Activated CD4-positive, CD25-positive, alpha-beta regulatory T cell treated with anti-CD3 and anti-CD28 coated beads, Interleukin-2, amount 50 U/mL, for 72 hours (primary cell): ENCODE measurements around the gene TIE1.

Experiments used
- DNase-seq: peaks from one replicate; pipeline ENCODE4 v3.0.0; 2021

The TIE1 gene

DNA sequence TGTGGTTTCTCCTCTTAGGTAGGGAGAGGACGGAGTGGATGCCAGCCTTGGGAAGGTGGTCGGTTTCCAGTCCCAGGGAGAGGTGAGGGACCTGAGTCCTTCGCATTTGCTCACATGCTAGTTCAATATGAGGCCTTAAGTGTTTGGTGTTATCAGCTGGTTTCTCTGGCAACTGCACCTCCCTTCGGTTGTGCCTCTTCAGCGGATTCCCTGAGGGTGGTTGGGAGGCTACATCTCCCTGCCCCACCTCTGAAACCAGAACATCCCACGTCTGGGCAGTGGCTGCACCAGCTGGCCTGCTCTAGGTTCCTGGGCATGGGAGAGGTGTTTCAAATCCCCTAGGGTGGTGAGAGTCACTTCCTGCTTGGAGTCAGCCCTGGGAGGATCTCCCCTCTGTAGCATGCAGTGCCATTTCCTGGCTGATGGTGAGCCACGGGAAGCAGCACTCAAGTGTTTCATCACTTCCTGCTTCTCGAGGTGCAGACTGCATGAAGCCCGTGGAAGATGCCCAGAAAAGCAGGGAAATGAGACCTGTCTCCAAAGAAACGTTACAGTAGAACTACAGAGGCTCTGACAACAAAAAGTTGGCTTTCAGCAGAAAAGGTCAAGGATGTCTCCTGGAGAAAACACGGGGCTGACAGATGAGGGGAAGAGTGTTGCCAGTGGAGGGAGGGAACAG lies 26.5 kb upstream of the TIE1 start:
- DNase-seq: no peak

DNA sequence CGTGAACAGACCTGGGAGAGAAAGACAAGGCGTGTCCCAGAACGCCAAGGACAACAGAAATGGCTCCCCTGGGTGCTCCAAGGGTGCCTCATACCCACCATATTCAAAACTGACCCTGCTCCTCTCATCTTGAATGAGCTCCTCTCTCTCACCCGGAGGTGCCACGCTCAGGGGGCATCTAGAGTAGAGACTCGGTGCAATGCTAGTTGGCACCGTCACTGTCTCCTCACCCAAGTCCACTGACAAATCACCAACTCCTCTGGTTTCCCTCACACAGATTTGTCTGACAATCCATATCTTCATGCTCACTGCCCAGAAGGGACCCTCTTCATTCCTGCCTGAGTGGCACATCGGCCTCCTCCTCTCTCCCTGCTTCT lies 26.0 kb upstream of the TIE1 start:
- DNase-seq: no peak

DNA sequence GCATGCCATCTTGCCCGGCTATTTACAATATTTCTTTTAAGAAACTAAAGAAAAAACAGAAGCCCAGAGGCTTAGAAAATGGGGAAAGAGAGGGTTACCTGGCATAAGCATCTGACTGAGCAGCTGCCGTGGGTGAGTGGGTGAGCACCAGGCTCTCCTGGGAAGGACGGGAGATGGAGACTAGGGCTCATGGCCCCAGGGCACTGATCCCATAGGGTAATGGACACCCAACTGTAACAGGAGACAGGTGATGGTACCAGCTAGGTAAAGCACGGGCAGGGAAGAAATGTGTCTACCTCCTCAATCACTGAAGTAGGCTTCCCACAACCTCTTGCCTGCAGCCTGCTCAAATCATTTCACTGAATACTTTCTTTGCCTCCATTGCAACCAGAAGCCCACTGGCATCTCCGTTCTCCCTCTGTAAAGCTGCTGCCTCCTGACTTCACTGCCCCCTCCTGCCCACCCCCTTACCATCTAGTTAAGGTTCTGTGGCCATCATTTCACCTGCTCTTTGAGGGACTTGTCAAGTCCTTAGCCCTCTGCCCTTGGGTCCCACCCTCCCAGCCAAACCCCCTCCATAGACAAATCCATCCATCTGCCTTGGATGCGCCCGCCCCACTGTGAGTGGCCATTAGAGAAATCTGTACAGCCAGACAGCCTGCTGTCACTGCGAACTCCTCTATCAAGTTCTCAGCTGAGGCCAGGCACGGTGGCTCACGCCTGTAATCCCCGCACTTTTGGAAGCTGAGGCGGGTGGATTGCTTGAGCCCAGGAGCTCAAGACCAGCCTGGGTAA lies 24.8 kb upstream of the TIE1 start:
- DNase-seq: no peak

DNA sequence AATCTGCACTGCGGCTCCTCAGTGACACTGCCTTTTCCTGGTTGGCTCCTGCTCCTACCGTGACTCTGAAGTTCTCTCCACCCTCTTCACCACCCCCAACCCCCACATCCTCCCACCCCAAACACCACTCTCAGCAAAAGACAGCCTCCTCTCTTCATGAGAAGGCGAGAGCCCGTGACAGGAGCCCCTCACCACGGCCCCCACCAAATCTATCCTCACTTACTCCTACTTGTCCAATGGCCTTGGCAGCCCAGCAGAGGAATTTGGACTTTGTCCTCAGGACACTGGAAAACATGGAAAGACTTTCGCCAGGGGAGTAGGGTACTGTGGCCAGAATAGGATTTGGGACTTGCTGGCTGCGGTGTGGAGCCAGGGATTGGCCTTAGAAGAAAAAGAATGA lies 24.1 kb upstream of the TIE1 start:
- DNase-seq: no peak

DNA sequence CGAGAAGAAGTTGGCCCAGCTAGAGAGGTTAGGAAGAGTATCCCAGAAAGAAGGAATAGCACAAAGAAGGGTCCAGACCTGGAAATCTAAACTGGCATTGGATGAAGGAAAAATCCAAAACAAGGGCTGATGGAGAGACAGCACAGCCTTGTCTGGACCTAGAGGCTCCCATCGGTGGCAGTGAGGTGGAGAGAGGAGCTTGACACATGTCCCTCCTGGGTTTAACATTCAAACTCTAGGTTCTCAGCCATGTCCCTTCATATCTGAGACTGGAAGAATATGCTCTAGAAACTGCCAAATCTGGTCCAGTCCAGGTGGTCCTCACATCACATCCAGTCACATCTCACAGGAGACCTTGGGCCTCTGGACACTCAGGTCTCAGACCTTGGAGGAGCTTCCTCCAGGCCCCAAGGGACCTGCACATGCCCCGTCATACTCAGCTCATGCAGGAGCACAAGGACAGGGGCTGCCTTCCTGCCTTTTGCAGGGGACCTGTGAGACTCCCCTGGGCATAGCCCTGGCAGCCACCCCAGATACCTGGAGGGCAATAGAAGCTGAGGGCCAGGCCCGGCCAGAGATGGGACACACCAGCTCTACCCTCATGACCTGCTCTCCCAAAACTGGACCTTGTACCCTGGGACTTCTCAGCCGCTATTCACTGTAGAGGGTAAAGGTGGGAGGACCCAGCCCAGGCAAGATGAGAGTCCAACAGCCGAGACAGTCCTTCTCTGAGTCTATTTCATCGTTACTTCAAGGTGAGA lies 23.5 kb upstream of the TIE1 start:
- no peak for DNase-seq

DNA sequence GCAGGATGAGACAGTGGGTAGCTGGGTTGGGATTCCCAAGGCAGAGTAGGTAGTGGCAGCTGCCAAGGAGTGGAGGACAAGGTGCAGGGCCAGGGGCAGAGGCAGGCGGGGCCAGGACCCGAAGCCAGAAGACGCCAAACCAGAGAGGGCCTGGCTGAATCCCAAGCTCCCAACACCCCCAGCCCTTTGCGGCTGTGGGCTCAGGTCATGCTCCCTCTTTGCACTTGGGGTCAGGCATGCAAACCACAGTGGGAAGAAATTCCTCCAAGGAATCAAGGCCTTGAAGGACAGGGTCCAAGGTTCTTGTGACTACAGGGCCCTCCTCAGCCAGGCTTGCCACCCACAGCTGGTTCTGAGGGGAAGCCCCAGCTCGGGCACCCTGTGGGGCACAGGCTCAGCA lies 21.6 kb upstream of the TIE1 start:
- DNase-seq: no peak

DNA sequence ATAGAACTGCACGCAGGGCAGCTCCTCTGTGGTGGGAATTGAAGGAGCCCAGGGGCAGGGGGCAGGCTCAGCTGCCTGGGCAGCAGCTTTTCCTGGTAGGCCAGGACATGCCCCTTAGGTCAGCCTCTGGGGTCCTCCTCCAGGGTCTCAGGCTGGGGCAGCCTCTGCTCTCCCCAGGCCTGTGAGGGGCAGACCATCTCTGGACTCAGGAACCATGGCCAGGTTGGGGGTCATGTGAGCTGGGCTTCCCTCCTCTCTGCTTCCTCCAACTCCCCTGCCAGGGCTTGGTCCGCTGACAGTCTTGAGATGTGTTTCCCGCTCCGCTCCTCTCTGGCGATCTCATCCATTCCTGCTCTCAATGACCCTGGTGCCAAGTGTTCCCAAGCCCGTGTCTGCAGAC lies 21.1 kb upstream of the TIE1 start:
- no peak for DNase-seq

DNA sequence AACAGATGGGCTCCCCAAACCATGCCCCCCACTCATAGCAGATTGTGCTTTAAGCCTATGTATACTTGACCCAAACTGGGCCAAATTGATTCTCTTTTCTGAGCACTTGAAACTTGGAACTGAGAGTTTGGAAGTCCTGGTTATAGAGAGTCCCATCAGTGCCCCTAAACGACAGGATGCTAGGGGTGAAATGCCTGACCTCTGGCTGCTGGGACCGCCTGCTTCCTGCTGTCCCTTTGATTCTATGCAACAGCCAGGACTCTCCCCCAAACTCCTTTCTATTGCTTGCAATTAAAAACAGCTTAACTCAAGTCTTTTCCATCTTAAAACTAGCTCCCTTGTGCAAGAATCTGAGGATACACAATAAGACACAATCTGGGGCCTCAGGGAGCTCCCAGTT lies 20.1 kb upstream of the TIE1 start:
- DNase-seq: no peak

DNA sequence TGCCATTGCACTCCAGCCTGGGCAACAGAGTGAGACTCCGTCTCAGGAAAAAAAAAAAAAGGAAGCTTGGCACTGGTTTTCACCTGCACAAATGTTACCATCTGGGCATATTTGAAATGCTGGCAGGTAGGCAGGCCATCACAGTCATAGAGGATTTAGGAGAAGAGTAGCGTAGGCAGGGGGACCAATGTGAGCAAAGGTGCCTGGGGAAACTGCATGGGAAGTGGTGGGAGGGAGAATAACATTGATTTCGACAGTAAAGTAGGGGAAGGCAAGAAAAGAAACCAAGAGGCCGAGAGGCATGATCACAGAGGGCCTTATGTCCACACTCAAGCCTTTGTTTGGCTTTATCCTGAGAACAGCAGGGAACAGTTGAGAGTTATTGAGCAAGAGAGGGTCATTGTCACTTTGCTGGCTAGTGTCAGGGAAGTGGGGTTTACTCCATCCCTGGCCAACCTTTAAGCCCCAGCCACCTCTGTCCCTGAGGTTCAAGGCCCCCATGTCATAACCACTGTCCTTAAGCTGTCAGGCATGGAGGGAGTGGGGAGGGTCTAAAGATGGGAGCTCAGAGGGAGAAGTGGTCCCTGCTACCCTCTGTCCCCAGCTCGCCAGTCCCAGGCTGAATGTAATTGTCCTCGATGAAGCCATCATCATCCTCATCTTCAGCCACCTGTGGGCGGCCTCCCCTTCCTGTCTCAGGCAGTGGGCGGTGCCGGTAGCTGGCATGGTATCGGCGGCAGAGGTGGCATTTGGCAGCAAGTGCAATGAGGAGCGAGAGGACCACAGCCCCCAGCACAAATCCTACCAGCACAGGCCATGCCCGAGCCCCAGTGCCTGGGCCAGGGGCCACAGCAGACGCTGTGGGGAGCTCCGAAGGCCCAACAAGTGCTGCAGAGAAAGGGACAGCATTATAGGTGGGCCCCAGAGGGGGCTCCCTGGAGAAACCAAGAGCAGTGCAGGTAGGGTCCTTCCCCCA lies 18.3 kb upstream of the TIE1 start:
- DNase-seq: no peak

DNA sequence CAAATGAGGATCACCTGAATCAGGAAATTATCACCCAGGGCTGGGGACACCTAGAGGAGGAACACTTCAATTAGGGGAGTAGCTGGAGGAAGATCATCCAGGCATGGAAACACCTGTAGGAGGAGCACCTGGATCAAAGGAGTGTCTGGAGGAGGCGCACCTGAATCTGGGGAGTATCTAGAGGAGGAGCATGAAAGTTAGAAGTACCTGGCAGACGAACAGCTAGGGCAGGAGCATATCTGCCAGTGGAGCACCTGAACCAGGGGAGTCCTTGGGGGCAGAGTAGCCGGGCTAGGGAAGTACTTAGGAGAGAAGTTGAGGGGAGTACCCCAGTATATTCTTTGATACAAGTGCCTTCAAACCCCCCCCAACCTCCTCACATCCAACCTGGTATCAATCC lies 16.7 kb upstream of the TIE1 start:
- no peak for DNase-seq

DNA sequence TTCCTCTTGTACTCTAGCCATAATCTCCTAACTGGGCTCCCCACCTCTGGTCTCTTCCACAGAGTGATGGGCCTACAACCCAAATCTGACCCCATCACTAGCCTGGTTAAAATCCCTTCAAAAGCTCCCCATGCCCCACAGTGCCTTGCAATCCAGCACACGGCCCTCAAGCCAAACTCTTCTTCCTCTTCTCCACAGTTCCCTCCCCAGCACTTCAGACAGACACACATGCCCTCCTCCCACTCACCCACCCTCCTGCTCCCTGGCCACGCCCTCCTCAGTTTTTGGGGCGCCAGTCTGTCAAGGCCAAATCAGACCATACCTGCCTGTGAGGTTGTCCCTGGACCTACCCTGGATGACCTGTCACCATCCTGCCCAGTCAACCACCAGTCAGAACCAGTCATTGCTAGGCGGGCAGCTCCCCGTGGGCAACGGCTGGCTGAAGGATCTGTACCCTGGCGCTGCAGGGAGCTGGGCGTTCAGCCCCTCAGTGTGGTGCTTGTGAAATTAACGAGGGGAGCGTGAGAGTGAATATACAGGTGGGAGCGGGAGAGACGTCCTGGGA lies 16.2 kb upstream of the TIE1 start:
- DNase-seq: no peak

DNA sequence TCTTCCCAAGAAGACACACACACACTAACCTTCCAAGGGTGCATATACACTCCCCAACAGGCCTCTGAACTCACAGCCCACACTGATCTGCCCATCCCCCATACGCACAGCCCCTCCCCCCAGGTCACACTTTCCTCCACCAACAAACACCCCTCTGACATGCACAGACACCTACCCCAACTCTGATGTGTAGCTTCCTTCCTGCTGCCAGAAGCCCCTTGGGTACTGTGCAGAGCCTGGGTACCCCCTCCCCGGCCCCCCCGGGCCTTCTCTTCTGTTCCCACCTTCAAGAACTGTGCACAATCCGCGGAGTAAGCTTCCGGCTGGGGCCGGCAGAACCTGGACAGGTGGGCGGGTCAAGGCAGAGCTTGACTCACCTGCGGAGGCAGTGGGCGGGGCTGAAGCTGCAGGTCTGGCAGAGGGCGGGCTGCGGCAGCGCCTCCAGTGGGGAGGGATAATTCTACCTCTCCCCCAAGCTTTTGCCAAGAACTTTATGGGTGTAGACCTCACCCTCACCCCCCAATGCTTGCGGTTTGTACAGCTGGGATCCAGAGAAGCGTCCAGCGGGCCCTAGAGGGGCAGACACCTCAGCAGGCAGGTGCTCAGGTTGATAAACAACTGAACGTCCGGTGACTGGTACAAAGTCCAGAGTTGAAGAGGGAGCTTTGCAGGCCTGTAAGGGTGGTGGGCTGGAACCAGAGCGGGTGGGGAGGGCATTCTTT lies 15.4 kb upstream of the TIE1 start, which contains the start of gene C1orf210:
C1orf210 (minus strand) TSS at position 313 of the 722 bp plus-strand sequence. CDS start 2,311 bp downstream, outside the sequence.
- DNase-seq: no peak

DNA sequence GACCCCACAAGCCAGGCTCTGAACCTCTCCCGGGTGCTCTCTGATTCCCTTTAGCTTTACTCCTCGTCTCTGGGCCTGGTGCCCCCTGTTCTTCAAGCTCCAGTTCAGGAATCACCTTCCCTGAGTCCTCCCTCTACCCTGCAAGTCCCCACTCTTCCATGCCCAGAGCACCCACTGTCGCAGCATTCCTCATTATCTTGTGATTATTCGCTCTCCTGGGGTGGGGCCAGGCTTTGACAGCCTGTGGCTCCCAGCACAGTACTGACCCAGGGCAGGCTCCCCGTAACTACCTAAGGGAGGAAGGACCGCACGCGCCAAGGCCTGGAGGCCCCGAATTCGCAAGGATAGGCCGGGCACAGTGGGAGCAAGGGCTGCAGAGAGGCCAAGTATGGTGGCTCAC lies 14.7 kb upstream of the TIE1 start:
- no peak for DNase-seq

DNA sequence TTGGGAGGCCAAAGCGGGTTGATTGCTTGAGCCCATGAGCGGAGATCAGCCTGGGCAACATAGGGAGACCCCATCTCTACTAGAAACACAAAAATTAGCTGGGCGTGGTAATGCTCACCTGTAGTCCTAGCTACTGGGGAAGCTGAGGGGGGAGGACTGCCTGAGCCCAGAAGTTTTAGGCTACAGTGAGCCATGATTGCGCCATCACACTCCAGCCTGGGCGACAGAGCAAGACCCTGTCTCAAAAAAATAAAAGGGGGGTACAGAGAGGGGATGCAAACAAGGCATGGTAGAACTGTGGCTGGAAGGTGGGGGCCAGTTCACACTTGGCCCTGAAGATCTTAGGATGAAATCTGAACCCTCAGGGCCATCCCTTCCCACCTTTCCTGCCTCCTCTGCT lies 14.2 kb upstream of the TIE1 start:
- no peak for DNase-seq

DNA sequence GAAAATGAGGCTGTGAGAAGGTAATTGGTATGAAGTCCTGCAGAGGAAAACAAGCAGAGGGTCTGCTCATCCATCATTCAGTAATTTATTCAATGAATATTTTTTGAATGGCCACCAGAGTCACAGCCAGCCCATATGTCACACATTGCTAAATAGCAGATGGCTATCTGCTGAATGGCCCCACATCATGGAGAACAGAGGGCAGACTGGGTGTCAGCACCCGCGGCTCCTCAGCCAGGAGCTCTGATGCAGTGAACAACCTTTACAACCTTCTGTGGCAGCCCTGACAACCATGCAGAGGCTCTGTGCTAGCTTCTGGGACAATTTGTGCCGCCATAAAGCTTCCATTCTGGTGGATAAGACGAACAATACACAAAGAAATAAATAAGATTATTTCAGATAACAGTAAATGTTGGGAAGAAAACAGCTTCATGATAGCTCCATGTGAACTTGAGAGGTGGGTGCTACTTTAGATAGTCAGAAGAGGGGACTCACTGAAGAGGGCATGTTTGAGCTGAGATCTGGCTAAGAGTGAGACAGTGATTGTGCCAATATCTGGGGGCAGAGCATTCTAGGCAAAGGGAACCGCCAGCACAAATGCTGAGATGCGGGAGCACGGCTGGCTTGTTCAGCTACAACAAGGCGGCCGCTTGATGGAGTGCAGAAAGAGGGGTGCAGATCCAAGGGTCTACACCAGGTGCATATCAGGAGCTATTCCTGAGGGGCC lies 12.6 kb upstream of the TIE1 start:
- no peak for DNase-seq

DNA sequence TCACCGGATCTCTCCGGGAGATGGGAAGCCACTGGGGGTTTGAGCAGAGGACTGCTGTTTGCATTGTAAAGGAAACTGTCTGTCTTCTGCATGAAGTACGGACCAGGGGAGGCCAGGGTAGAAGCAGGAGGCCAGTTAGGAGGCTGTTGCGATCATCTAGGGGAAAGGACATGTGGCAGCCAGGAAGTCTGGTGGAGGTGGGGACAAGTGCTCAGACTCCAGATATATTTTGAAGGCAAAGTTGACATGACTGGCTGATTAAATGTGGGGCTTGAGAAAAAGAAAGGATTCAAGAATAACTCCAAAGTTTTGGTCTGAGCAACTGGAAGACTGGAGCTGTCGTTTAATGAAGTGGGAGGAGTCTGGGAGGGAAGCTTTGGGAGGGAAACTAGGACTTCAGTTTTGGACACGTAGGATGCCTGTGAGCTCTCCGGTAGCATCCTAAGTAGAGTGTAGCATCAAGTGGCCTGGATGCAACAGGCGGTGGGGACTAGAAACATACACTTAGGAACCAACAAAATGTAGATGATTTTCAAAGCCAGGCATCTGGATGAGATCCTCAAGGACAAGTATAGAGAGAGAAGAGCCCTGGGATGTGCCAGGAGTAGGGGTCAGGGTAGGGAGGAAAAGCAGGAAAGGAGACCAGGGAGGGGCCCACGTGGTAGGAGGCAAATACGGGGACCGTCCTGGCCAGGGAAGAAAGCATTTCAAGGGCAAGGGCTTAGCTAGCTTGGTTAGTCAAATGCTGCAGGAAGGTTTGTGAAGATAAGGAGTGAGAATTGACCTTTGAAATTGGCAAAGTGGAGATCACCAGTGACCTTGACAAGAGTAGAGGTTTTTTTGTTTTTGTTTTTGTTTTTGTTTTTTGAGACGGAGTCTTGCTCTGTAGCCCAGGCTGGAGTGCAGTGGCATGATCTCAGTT lies 11.7 kb upstream of the TIE1 start:
- DNase-seq: no peak

DNA sequence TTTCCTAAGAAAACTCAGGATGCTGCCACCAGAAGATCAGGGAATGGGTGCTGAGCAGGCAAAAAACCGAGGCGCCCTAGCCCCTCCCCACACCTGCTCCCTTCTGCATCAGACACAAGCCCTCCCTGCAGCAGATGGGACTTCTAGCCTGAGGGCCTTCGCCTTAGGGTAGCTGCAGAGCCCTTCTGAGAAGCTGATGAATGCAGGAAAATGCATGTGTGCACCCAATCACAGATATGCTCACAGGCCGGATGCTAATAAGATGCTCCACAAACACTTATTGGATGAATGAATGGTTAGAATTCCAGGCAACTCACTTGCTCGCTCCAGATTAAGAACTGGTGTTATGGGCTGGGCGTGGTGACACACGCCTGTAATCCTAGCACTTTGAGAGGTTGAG lies 8.6 kb upstream of the TIE1 start:
- DNase-seq: no peak

DNA sequence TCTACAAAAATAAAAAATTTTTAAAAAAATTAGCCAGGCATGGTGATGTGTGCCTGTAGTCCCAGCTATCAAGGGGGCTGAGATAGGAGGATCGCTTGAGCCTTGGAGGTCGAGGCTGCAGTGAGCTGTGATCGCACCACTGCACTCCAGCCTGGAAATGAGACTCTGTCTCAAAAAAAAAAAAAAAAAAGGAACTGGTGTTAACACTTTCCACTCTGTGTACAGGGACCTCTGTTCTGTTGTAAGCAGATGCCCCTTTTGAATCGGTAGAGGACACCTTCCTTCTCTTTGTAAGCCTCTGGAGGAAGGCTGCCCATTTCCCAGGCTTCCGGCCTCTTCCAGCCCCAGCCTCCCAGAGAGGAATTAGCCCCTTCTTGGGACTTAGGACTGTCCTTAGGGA lies 8.1 kb upstream of the TIE1 start:
- no peak for DNase-seq

DNA sequence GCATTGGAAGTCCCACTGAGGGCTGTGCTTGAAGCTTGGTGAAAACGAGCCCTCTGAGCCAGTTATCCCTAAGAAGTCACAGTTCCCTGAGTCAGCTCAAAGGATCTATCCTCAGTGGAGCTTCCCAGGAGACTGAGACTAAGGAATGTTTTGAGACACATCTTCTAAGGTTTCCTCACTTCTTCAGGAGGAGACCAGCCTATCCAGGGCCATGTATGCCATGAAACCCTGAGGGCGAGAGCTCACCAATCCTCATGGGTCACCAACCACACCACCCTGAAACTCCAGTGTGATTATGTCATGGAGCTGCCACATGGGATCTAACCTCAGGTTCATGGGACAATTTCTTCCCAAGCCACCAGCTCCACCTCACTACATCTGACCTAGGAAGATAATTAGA lies 7.6 kb upstream of the TIE1 start:
- DNase-seq: no peak
